Stimulated activated naive CD8-positive, alpha-beta T cell treated with anti-CD3 and anti-CD28 coated beads, Interleukin-15, Interleukin-2, amounts not matched to agents 100 ng/mL and 50 ng/mL, for 24 hours (primary cell): ENCODE results near the gene CES3.
"Not testable (repeated sequence)": the region's sequence is repeated elsewhere in the genome, so short reads cannot be mapped to it uniquely, and the experiment has no call there.

Experiments
- H3K27ac Mint-ChIP-seq: one replicate; pipeline ENCODE4 v1.8.0; 2021; ENCODE audit warnings: mild to moderate bottlenecking, mixed read lengths
- H3K27me3 Mint-ChIP-seq: one replicate; pipeline ENCODE4 v1.8.0; 2021; ENCODE audit warnings: mixed read lengths
- H3K36me3 Mint-ChIP-seq: one replicate; pipeline ENCODE4 v1.8.0; 2021; ENCODE audit warnings: low read depth, mixed read lengths
- H3K4me1 Mint-ChIP-seq: one replicate; pipeline ENCODE4 v1.8.0; 2021; ENCODE audit warnings: low read depth, mixed read lengths
- H3K4me3 Mint-ChIP-seq: one replicate; pipeline ENCODE4 v1.8.0; 2021; ENCODE audit warnings: mild to moderate bottlenecking, mixed read lengths
- H3K9me3 Mint-ChIP-seq: one replicate; pipeline ENCODE4 v1.8.0; 2021; ENCODE audit warnings: mixed read lengths

Gene CES3

GRCh38 chr16:66947302-66948065, 13.6 kb upstream of the CES3 start:
- Mint-ChIP-seq H3K9me3 (no peaks in the 10 kb centered on the region), H3K27me3 (peaks cover 40% of the 10 kb centered on the region), H3K27ac (no peak overlapping the region), H3K4me1 (peaks cover 20% of the 10 kb centered on the region), H3K36me3 (peaks cover 11% of the 10 kb centered on the region), H3K4me3 (peak overlapping the region; percentile 83)

GRCh38 chr16:66948134-66948836, 12.8 kb upstream of the CES3 start:
- no peak overlapping the region for H3K27ac Mint-ChIP-seq
- H3K4me3 Mint-ChIP-seq = peak overlapping the region; percentile 83
- H3K36me3 Mint-ChIP-seq = peaks cover 4% of the 10 kb centered on the region
- H3K27me3 Mint-ChIP-seq = peaks cover 45% of the 10 kb centered on the region
- peaks cover 20% of the 10 kb centered on the region for H3K4me1 Mint-ChIP-seq
- H3K9me3 Mint-ChIP-seq = no peaks in the 10 kb centered on the region

GRCh38 chr16:66948837-66949225, 12.2 kb upstream of the CES3 start:
- peaks cover 48% of the 10 kb centered on the region for H3K27me3 Mint-ChIP-seq
- peaks cover 4% of the 10 kb centered on the region for H3K36me3 Mint-ChIP-seq
- H3K4me1 Mint-ChIP-seq = peaks cover 20% of the 10 kb centered on the region
- no peak overlapping the region for H3K27ac Mint-ChIP-seq
- H3K9me3 Mint-ChIP-seq = no peaks in the 10 kb centered on the region
- H3K4me3 Mint-ChIP-seq = peak overlapping the region; percentile 83

- peaks cover 20% of the 10 kb centered on the region for H3K4me1 Mint-ChIP-seq
- peaks cover 50% of the 10 kb centered on the region for H3K27me3 Mint-ChIP-seq
- no peaks in the 10 kb centered on the region for H3K36me3 Mint-ChIP-seq
- no peak overlapping the region for H3K27ac Mint-ChIP-seq
- H3K4me3 Mint-ChIP-seq = no peak overlapping the region
- H3K9me3 Mint-ChIP-seq = no peaks in the 10 kb centered on the region
Measured at GRCh38 chr16:66949472-66949871, 11.6 kb upstream of the CES3 start.

GRCh38 chr16:66950437-66950836, 10.6 kb upstream of the CES3 start:
- no peak overlapping the region for H3K4me3 Mint-ChIP-seq
- no peak overlapping the region for H3K27ac Mint-ChIP-seq
- no peaks in the 10 kb centered on the region for H3K9me3 Mint-ChIP-seq
- no peaks in the 10 kb centered on the region for H3K36me3 Mint-ChIP-seq
- H3K27me3 Mint-ChIP-seq = peaks cover 50% of the 10 kb centered on the region
- H3K4me1 Mint-ChIP-seq = peaks cover 20% of the 10 kb centered on the region

GRCh38 chr16:66950971-66951790, 9.9 kb upstream of the CES3 start:
- Mint-ChIP-seq H3K9me3 (no peaks in the 10 kb centered on the region), H3K36me3 (no peaks in the 10 kb centered on the region), H3K4me3 (no peak overlapping the region), H3K27ac (no peak overlapping the region), H3K27me3 (peaks cover 50% of the 10 kb centered on the region), H3K4me1 (peaks cover 20% of the 10 kb centered on the region)

- Mint-ChIP-seq H3K36me3 (no peaks in the 10 kb centered on the region), H3K9me3 (no peaks in the 10 kb centered on the region), H3K4me3 (no peak overlapping the region), H3K4me1 (peaks cover 16% of the 10 kb centered on the region), H3K27me3 (peaks cover 50% of the 10 kb centered on the region), H3K27ac (no peak overlapping the region)
Measured at GRCh38 chr16:66952430-66953110, 8.5 kb upstream of the CES3 start.

GRCh38 chr16:66953462-66954096, 7.5 kb upstream of the CES3 start:
- Mint-ChIP-seq H3K4me3 (no peak overlapping the region), H3K9me3 (no peaks in the 10 kb centered on the region), H3K27me3 (peaks cover 45% of the 10 kb centered on the region), H3K4me1 (peaks cover 10% of the 10 kb centered on the region), H3K36me3 (no peaks in the 10 kb centered on the region), H3K27ac (no peak overlapping the region)

GRCh38 chr16:66954097-66954659, 6.9 kb upstream of the CES3 start:
- H3K9me3 Mint-ChIP-seq = no peaks in the 10 kb centered on the region
- peaks cover 39% of the 10 kb centered on the region for H3K27me3 Mint-ChIP-seq
- H3K27ac Mint-ChIP-seq = no peak overlapping the region
- no peak overlapping the region for H3K4me3 Mint-ChIP-seq
- H3K4me1 Mint-ChIP-seq = peaks cover 7% of the 10 kb centered on the region
- no peaks in the 10 kb centered on the region for H3K36me3 Mint-ChIP-seq

- peaks cover 26% of the 10 kb centered on the region for H3K27me3 Mint-ChIP-seq
- H3K9me3 Mint-ChIP-seq, H3K36me3 Mint-ChIP-seq, H3K4me1 Mint-ChIP-seq, H3K27ac Mint-ChIP-seq, H3K4me3 Mint-ChIP-seq: not testable (repeated sequence)
Measured at GRCh38 chr16:66955363-66956153, 5.5 kb upstream of the CES3 start.

GRCh38 chr16:66956154-66956457, 5.0 kb upstream of the CES3 start:
- peaks cover 23% of the 10 kb centered on the region for H3K27me3 Mint-ChIP-seq
- H3K9me3 Mint-ChIP-seq, H3K4me1 Mint-ChIP-seq, H3K36me3 Mint-ChIP-seq, H3K4me3 Mint-ChIP-seq, H3K27ac Mint-ChIP-seq: not testable (repeated sequence)

GRCh38 chr16:66958857-66959703, 2.0 kb upstream of the CES3 start:
- H3K4me1 Mint-ChIP-seq = peaks cover 15% of the 10 kb centered on the region
- H3K9me3 Mint-ChIP-seq = no peaks in the 10 kb centered on the region
- no peaks in the 10 kb centered on the region for H3K36me3 Mint-ChIP-seq
- H3K27me3 Mint-ChIP-seq = peaks cover under 1% of the 10 kb centered on the region
- H3K4me3 Mint-ChIP-seq = no peak overlapping the region
- H3K27ac Mint-ChIP-seq = no peak overlapping the region

- Mint-ChIP-seq H3K27me3 (no peaks in the 10 kb centered on the region), H3K36me3 (no peaks in the 10 kb centered on the region), H3K4me3 (no peak overlapping the region), H3K27ac (no peak overlapping the region), H3K9me3 (no peaks in the 10 kb centered on the region), H3K4me1 (peaks cover 15% of the 10 kb centered on the region)
Measured at GRCh38 chr16:66959704-66960161, 1.3 kb upstream of the CES3 start.
